ENCODE data around the gene TRIM67. TPM values are rescaled to one million over a fixed set of nuclear protein-coding genes. Genes with fewer than 3 reads are reported as not detected.

Gene TRIM67
- total and polyA plus RNA-seq, 2 of the 4 experiments (the other 2 are of a cell fraction) = not detected

GRCh38 chr1:231242516-231243198 is 80.8 kb downstream of the TRIM67 start:
- ChIA-PET POLR2A (ENCODE audit: unreplicated experiment) (no interaction called here), CTCF (interaction anchor here (0.7 to 1.1 kb wide), 2 partner anchors 19 to 305 kb away, joined by 3 read pairs; no protein-coding TSS in a partner anchor)
- no TSS peak for BruUV-seq (replicated peaks)
- no peak overlapping the region for H3K18ac ChIP-seq (ENCODE audit: low read depth, low read length)
- H3K14ac ChIP-seq (replicated peaks; ENCODE audit: low read depth, low read length) = no peak overlapping the region
- peaks cover 38 to 55% of the 10 kb centered on the region in 2 experiments for H3K79me1 ChIP-seq (ENCODE audit: low read depth in 1 of 2, low read length in 2 of 2)
- no peak overlapping the region for H2AFZ ChIP-seq (replicated peaks; ENCODE audit: low read length, poor library complexity)
- no peak overlapping the region for H3K4ac ChIP-seq (ENCODE audit: low read depth, low read length)
- H4K5ac ChIP-seq (ENCODE audit: low read depth, low read length) = no peak overlapping the region
- H2AK5ac ChIP-seq (ENCODE audit: low read depth, low read length) = no peak overlapping the region
- H3K23ac ChIP-seq (ENCODE audit: low read depth, low read length) = peak overlapping the region; percentile 44; the same call in 1 of the 2 replicates
- no peaks in the 10 kb centered on the region for H4K20me1 ChIP-seq (ENCODE audit: insufficient read depth, low read length)
- H2AK9ac ChIP-seq (replicated peaks; ENCODE audit: low read depth, low read length, poor library complexity) = no peak overlapping the region
- H2BK5ac ChIP-seq (ENCODE audit: low read depth, low read length, poor library complexity, severe bottlenecking) = no peak overlapping the region
- no peak overlapping the region for H2BK120ac ChIP-seq (ENCODE audit: low read depth, low read length)
- H3K9me1 ChIP-seq (ENCODE audit: insufficient read depth, low read length) = peaks cover 5% of the 10 kb centered on the region; the same call in 1 of the 2 replicates
- ATAC-seq (ENCODE audit: low read depth) (no peak), DNase-seq (peak; percentile 34)
- no peak overlapping the region for H3K9ac ChIP-seq (ENCODE audit: low read depth, low read length)
- intact Hi-C loops (cut with micrococcal nuclease) = loop anchor here (5.0 kb wide), 1 partner anchor 180 kb away; the partner anchor contains the start of gene EGLN1
- in situ Hi-C loops (cut with MboI; ENCODE audit: low sequenced_read_pairs) = no loop called here
- H4K91ac ChIP-seq (ENCODE audit: insufficient read depth, low read depth, low read length) = no peak overlapping the region
- peaks cover 5% of the 10 kb centered on the region for H3K36me3 ChIP-seq (ENCODE audit: control insufficient read depth, insufficient read depth, low read length)
- peak overlapping the region; percentile 85 for H3K4me2 ChIP-seq (ENCODE audit: low read depth, low read length)
- WGBS, 2 experiments (ENCODE audit: extremely low coverage in 2 of 2, insufficient read length in 1 of 2) = no CpG with 5 or more reads among the region's 5 CpGs
- no peak overlapping the region for H3K4me3 ChIP-seq (ENCODE audit: insufficient read depth, low read depth, low read length)
- no peak overlapping the region for H2BK20ac ChIP-seq (ENCODE audit: low read depth, low read length)
- TF ChIP-seq CEBPB (IDR thresholded peaks at IDR 0.05; ENCODE audit: low read depth, low read length) (peak; percentile 62; the same call in 1 of the 2 replicates), MAFK (IDR thresholded peaks at IDR 0.05; ENCODE audit: low read depth, low read length) (no peak)
- H3K27ac ChIP-seq (ENCODE audit: insufficient read depth, low read length) = no peak overlapping the region
- H2BK15ac ChIP-seq (ENCODE audit: low read depth, low read length) = no peak overlapping the region
- no peaks in the 10 kb centered on the region for H3K27me3 ChIP-seq (ENCODE audit: control insufficient read depth, insufficient read depth, low read length)
- dilution Hi-C loops (cut with HindIII; ENCODE audit: low sequenced_read_pairs, unreplicated experiment) = no loop called here
- no peaks in the 10 kb centered on the region for H3K9me3 ChIP-seq (ENCODE audit: control insufficient read depth, insufficient read depth, low read length)
- H3K56ac ChIP-seq (ENCODE audit: extremely low read depth, insufficient read depth, low read length) = no peak overlapping the region
- no peaks in the 10 kb centered on the region for H3K4me1 ChIP-seq (ENCODE audit: control insufficient read depth, insufficient read depth, low read length)
- H4K8ac ChIP-seq (ENCODE audit: low read depth in 2 of 2, low read length in 2 of 2) = no peak overlapping the region

All from IMR-90 (cell line).